GM12878 (cell line): ENCODE measurements around the gene NTRK3. TPM values are rescaled to one million over a fixed set of nuclear protein-coding genes. Genes with fewer than 3 reads are reported as not detected.

Experiments used
- ATAC-seq: fragments of 200-7000 bp; cut with Tn5 transposase; 3 replicates; pipeline ENCODE4 v1.9.1; 2020; ENCODE audit warnings: mild to moderate bottlenecking, moderate library complexity
- BruUV-seq: library from RNA; stranded (reverse); fragments of 400-500 nt; replicated peaks from 2 replicates; lab custom pipeline; 2021; lab: Mats Ljungman, UMichigan
- CTCF ChIA-PET: fragments of 300-600 bp; sonication (Branson Sonifier 250); formaldehyde crosslinking; extraction: SDS; loops from one replicate; lab custom pipeline; 2021; ENCODE audit warnings: inconsistent platforms; lab: Yijun Ruan, JAX
- POLR2A ChIA-PET: fragments of 350-600 bp; formaldehyde crosslinking; extraction: SDS; loops from one replicate; lab custom pipeline; 2021; ENCODE audit warnings: inconsistent platforms; lab: Charles Lee
- RAD21 ChIA-PET: fragments of 300-600 bp; sonication (Branson Sonifier 250); formaldehyde crosslinking; loops from one replicate; lab custom pipeline; 2023; ENCODE audit warnings: antibody characterized with exemption; ENCODE audit not compliant: unreplicated experiment; lab: Charles Lee
- SMC1A ChIA-PET: fragments of 300-600 bp; sonication (Branson Sonifier 250); formaldehyde crosslinking; loops from one replicate; lab custom pipeline; 2023; ENCODE audit not compliant: unreplicated experiment, uncharacterized antibody; lab: Charles Lee
- DNase-seq: peaks from one replicate; pipeline ENCODE4 v3.0.0-alpha.2; 2011; ENCODE audit warnings: low read depth, low spot score
- FAIRE-seq: peaks from 3 replicates; lab custom pipeline; 2011; peaks lifted over from hg19 to GRCh38; lab: Jason Lieb, UNC
- H2AFZ ChIP-seq: 2 replicates; pipeline ENCODE4 v1.6.0; 2011; ENCODE audit warnings: low read depth, low read length, control low read depth; ENCODE audit not compliant: control insufficient read depth
- H3K27ac ChIP-seq: 2 replicates; pipeline ENCODE4 v1.5.1; 2011; ENCODE audit warnings: control low read depth; ENCODE audit not compliant: control insufficient read depth, insufficient read depth
- H3K27me3 ChIP-seq, 2 experiments: replicated peaks in 1 of 2; 2 replicates each; pipeline versions ENCODE4 v1.6.0 to v1.6.1; 2011; ENCODE audit warnings: low read length in 1 of 2; ENCODE audit not compliant: control insufficient read depth in 2 of 2, insufficient read depth in 2 of 2
- H3K36me3 ChIP-seq, 2 experiments: 2 replicates each; pipeline ENCODE4 v1.5.1; 2011; ENCODE audit warnings: low read length in 1 of 2; ENCODE audit not compliant: control insufficient read depth in 2 of 2, insufficient read depth in 2 of 2
- H3K4me1 ChIP-seq: 2 replicates; pipeline ENCODE4 v1.6.1; 2011; ENCODE audit warnings: mild to moderate bottlenecking, low read length, moderate library complexity, mixed read lengths; ENCODE audit not compliant: control insufficient read depth, insufficient read depth
- H3K4me2 ChIP-seq: 2 replicates; pipeline ENCODE4 v1.6.0; 2011; ENCODE audit warnings: control low read depth; ENCODE audit not compliant: control insufficient read depth, insufficient read depth
- H3K4me3 ChIP-seq: fragments of 200-600 bp; sonication (generic); 2 replicates; pipeline ENCODE4 v1.5.1; 2016
- H3K79me2 ChIP-seq: 2 replicates; pipeline ENCODE4 v1.6.0; 2011; ENCODE audit warnings: low read length; ENCODE audit not compliant: control insufficient read depth, insufficient read depth
- H3K9ac ChIP-seq: 2 replicates; pipeline ENCODE4 v1.8.0; 2011; ENCODE audit warnings: low read length, control low read depth, mixed read lengths; ENCODE audit not compliant: control insufficient read depth, insufficient read depth
- H3K9me3 ChIP-seq: replicated peaks from 3 replicates; pipeline ENCODE4 v1.5.1; 2011; ENCODE audit warnings: mild to moderate bottlenecking, low read length; ENCODE audit not compliant: control insufficient read depth, insufficient read depth
- H4K20me1 ChIP-seq: 2 replicates; pipeline ENCODE4 v1.6.0; 2011; ENCODE audit not compliant: control insufficient read depth, insufficient read depth
- E4F1 ChIP-seq: fragments of 450-650 bp; IDR thresholded peaks from 2 replicates; pipeline ENCODE4 v1.6.1; 2018; ENCODE audit warnings: borderline replicate concordance, mild to moderate bottlenecking; ENCODE audit not compliant: partially characterized antibody
- RUNX3 ChIP-seq: IDR thresholded peaks from 2 replicates; pipeline ENCODE4 v1.6.1; 2012; ENCODE audit warnings: low read length, inconsistent platforms
- SMC3 ChIP-seq: IDR thresholded peaks from 2 replicates; pipeline ENCODE4 v1.6.1; 2011; ENCODE audit warnings: low read length, improper control_type of control experiment, borderline replicate concordance
- TCF3 ChIP-seq: IDR thresholded peaks from 2 replicates; pipeline ENCODE4 v1.6.1; 2012; ENCODE audit warnings: low read depth, mild to moderate bottlenecking, low read length, borderline replicate concordance; ENCODE audit not compliant: insufficient read depth
- WGBS: methylation state at CpG from one replicate; pipeline ENCODE4 v1.1.6; 2016; ENCODE audit warnings: low lambda C conversion rate; ENCODE audit not compliant: insufficient replicate concordance, insufficient coverage; ENCODE audit errors: missing lambda C conversion rate; 5-methylcytosine and 5-hydroxymethylcytosine counted together
- in situ Hi-C: fragments of 300-500 bp; cut with MboI; formaldehyde crosslinking; loops from 9 replicates; pipeline ENCODE4 v1.14.3; 2018; ENCODE audit warnings: mixed read lengths
- intact Hi-C: fragments of 100-400 bp; cut with micrococcal nuclease; formaldehyde crosslinking; loops from one replicate; pipeline ENCODE4 v1.14.2; 2022; ENCODE audit not compliant: unreplicated experiment
- polyA plus RNA-seq, 11 experiments: library from polyadenylated mRNA; depleted of rRNA in 4 of 11; unstranded in 6 of 11; stranded (reverse) in 5 of 11; fragments of >200 nt; fragmentation: Nextera tagmentation in 4 of 11; fragmentation: Illumina TruSeq in 1 of 11; extraction: Ambion mirVana in 4 of 11; extraction: Trizol in 1 of 11; gene quantifications; 1 replicate in 1 of 11; 2 replicates in 10 of 11; pipeline versions ENCODE4 v1.2.1 to v1.2.3, GENCODE V29; 2011 to 2016; ENCODE audit warnings: inconsistent platforms in 2 of 11, missing spikeins in 2 of 11, low read depth in 1 of 11
- total RNA-seq, 4 experiments: library from RNA; depleted of rRNA in 3 of 4; stranded (reverse); fragments of >200 nt in 3 of 4; fragmentation: Illumina TruSeq in 1 of 4; extraction: Trizol in 1 of 4; gene quantifications; 2 replicates each; pipeline versions ENCODE4 v1.2.1 to v1.2.3, GENCODE V29; 2013 to 2021

Gene NTRK3
- total and polyA plus RNA-seq, 10 of the 15 experiments (the other 5 are each of a cell fraction or from before 2014, with no cell fraction given): not detected

- TF ChIP-seq E4F1 (no peak), RUNX3 (no peak)
Observed at GRCh38 chr15:88276821-88277410, 20.4 kb upstream of the NTRK3 start (continued).

DNA sequence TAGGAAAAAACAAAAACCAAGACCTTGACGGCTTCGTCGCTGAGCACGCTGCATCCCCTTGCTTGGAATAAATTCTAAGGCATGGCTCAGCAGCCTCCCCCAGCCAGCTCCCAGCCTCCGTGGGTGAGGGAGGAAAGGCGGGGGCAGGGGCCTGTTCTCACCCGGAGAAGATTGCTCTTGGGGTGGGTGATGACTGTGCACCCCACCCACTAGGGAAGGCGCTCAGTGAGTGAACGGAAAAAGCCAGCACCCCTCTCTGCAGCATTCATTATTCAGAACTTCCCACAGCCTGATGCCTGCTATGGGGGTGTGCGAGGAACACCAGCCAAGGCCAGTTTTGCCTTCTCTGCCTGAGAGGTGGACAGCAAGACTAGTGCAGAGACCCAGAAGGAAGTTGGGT, 19.3 kb upstream of the NTRK3 start:
- Histone ChIP-seq H3K9ac (no peak overlapping the region), H2AFZ (no peak overlapping the region), H3K27ac (no peak overlapping the region), H3K27me3 (no peaks in the 10 kb centered on the region; a peak in 2 of 4 replicates), H3K4me2 (no peak overlapping the region), H3K4me3 (no peak overlapping the region), H3K9me3 (no peaks in the 10 kb centered on the region), H3K4me1 (no peaks in the 10 kb centered on the region), H4K20me1 (no peaks in the 10 kb centered on the region), H3K79me2 (no peaks in the 10 kb centered on the region), H3K36me3 (no peaks in the 10 kb centered on the region)
- no peak for TF ChIP-seq TCF3
- TF ChIP-seq SMC3: no peak
- ChIA-PET CTCF (interaction anchor here (1.1 to 5.9 kb wide), 4 partner anchors 8 to 28 kb away, joined by 3 to 42 read pairs (median 8); no protein-coding TSS in a partner anchor), SMC1A (interaction anchor here (1.5 to 2.0 kb wide), 2 partner anchors 8 to 28 kb away, joined by 4 to 6 read pairs; no protein-coding TSS in a partner anchor), POLR2A (no interaction called here), RAD21 (no interaction called here)
- in situ Hi-C loops (no loop called here), intact Hi-C loops (no loop called here)
- ATAC-seq: no peak
- 43% methylated on average over 10 of the region's 10 CpGs for WGBS
- FAIRE-seq: no peak
- BruUV-seq: no TSS peak
- no peak for DNase-seq
